MM.1S (cell line): ENCODE results near the gene PPM1F.

ENCODE experiments used
- DNase-seq: peaks from one replicate; pipeline ENCODE4 v3.0.0-alpha.2; 2015
- H2AFZ ChIP-seq: fragments of 300-600 bp; sonication (generic); 2 replicates; pipeline ENCODE4 v1.6.0; 2016; ENCODE audit warnings: antibody characterized with exemption, low read length
- H3F3A ChIP-seq: fragments of 300-600 bp; sonication (generic); 2 replicates; pipeline ENCODE4 v1.6.1; 2016; ENCODE audit warnings: mild to moderate bottlenecking, antibody characterized with exemption, low read length, moderate library complexity, mixed read lengths; ENCODE audit not compliant: insufficient read depth
- H3K27ac ChIP-seq: fragments of 300-600 bp; sonication (generic); 2 replicates; pipeline ENCODE4 v1.5.1; 2016; ENCODE audit warnings: mild to moderate bottlenecking, low read length
- H3K27me3 ChIP-seq: fragments of 300-600 bp; sonication (generic); replicated peaks from 2 replicates; pipeline ENCODE4 v1.6.0; 2016; ENCODE audit warnings: low read length; ENCODE audit not compliant: insufficient read depth
- H3K36me3 ChIP-seq: fragments of 300-600 bp; sonication (generic); replicated peaks from 2 replicates; pipeline ENCODE4 v1.6.1; 2016; ENCODE audit warnings: mild to moderate bottlenecking, low read length, mixed read lengths; ENCODE audit not compliant: insufficient read depth
- H3K4me1 ChIP-seq: fragments of 300-600 bp; sonication (generic); 2 replicates; pipeline ENCODE4 v1.6.1; 2016; ENCODE audit warnings: low read length, mixed read lengths
- H3K4me2 ChIP-seq: fragments of 300-600 bp; sonication (generic); 2 replicates; pipeline ENCODE4 v1.6.0; 2016; ENCODE audit warnings: low read depth, low read length
- H3K4me3 ChIP-seq: fragments of 300-600 bp; sonication (generic); 2 replicates; pipeline ENCODE4 v1.5.1; 2016; ENCODE audit warnings: low read length, mixed read lengths
- H3K79me2 ChIP-seq: fragments of 300-600 bp; sonication (generic); 2 replicates; pipeline ENCODE4 v1.6.1; 2016; ENCODE audit warnings: mixed run types, low read length, mixed read lengths
- H3K9ac ChIP-seq: fragments of 300-600 bp; sonication (generic); 2 replicates; pipeline ENCODE4 v1.6.1; 2016; ENCODE audit warnings: low read length, mixed read lengths
- H3K9me2 ChIP-seq: fragments of 300-600 bp; sonication (generic); replicated peaks from 2 replicates; pipeline ENCODE4 v1.6.1; 2016; ENCODE audit warnings: mild to moderate bottlenecking, low read length, mixed read lengths; ENCODE audit not compliant: insufficient read depth
- H3K9me3 ChIP-seq: fragments of 300-600 bp; sonication (generic); replicated peaks from 2 replicates; pipeline ENCODE4 v1.6.1; 2016; ENCODE audit warnings: mild to moderate bottlenecking, low read length, mixed read lengths; ENCODE audit not compliant: insufficient read depth
- H4K20me1 ChIP-seq: fragments of 300-600 bp; sonication (generic); 2 replicates; pipeline ENCODE4 v1.6.1; 2016; ENCODE audit warnings: mild to moderate bottlenecking, low read length, moderate library complexity, mixed read lengths; ENCODE audit not compliant: insufficient read depth
- CTCF ChIP-seq: fragments of 300-600 bp; sonication (generic); IDR thresholded peaks from 2 replicates; pipeline ENCODE4 v1.5.1; 2016; ENCODE audit warnings: antibody characterized with exemption, low read length, mixed read lengths
- EZH2 ChIP-seq: fragments of 300-600 bp; sonication (generic); optimal IDR thresholded peaks from 2 replicates; pipeline ENCODE3; 2017; ENCODE audit warnings: low read depth, mild to moderate bottlenecking, antibody characterized with exemption, low read length, mixed read lengths
- EZH2phosphoT487 ChIP-seq: fragments of 300-600 bp; sonication (generic); IDR thresholded peaks from 2 replicates; pipeline ENCODE4 v1.6.1; 2018; ENCODE audit warnings: antibody characterized with exemption, low read length

Gene PPM1F

GRCh38 chr22:21903283-21903682 is 49.4 kb downstream of the PPM1F start:
- Histone ChIP-seq H3K79me2 (no peaks in the 10 kb centered on the region), H3K9me2 (no peaks in the 10 kb centered on the region), H3K4me1 (no peaks in the 10 kb centered on the region), H4K20me1 (no peaks in the 10 kb centered on the region), H3K9ac (no peak overlapping the region), H3K9me3 (no peaks in the 10 kb centered on the region), H3K4me3 (no peak overlapping the region), H3K27ac (no peak overlapping the region), H2AFZ (no peak overlapping the region), H3K4me2 (no peak overlapping the region), H3F3A (no peaks in the 10 kb centered on the region), H3K36me3 (no peaks in the 10 kb centered on the region), H3K27me3 (no peaks in the 10 kb centered on the region)
- TF ChIP-seq EZH2phosphoT487 (no peak), CTCF (no peak), EZH2 (no peak)
- no peak for DNase-seq

DNA sequence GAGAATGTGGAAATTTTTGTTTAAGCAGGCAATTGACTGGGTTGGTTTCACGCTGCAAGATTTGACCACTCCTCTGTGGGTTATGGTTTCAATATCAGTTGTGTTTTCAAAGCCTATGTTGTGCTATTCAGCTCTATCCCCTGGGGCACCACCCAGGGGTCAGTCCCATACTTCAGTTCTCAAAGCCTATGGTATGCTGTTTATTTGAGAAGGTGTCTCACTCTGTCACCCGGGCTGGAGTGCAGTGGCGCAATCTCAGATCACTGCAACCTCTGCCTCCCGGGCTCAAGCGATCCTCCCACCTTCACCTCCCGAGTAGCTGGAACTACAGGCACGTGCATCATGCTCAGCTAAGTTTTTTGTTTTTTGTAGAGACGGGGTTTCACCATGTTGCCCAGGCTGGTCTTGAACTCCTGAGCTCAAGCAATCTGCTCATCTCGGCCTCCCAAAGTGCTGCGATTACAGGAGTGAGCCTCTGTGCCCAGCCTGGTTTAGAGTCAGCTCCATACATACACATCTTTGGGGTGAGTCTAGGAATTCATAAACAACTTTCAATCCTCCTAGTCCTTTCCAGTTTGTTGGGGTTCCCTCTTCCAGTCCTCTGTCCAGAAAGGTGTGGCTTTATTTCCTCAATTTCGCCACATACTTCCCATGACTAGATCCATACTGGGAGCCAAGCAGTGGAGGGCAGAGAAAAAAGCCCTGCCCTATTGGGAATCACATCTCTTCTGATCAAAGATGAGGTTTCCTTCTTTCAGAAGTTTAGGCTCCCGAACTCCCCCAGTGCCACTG is 50.2 kb downstream of the PPM1F start:
- H3K36me3 ChIP-seq, result no peaks in the 10 kb centered on the region
- H3K9me3 ChIP-seq, result no peaks in the 10 kb centered on the region
- no peak overlapping the region for H3K4me2 ChIP-seq
- H3K9ac ChIP-seq, result no peak overlapping the region
- no peaks in the 10 kb centered on the region for H3K27me3 ChIP-seq
- H4K20me1 ChIP-seq, result no peaks in the 10 kb centered on the region
- no peak overlapping the region for H3K4me3 ChIP-seq
- TF ChIP-seq EZH2phosphoT487 (no peak), EZH2 (no peak), CTCF (no peak)
- no peaks in the 10 kb centered on the region for H3K79me2 ChIP-seq
- DNase-seq, result no peak
- no peak overlapping the region for H3K27ac ChIP-seq
- H3K4me1 ChIP-seq, result no peaks in the 10 kb centered on the region
- H3K9me2 ChIP-seq, result no peaks in the 10 kb centered on the region
- no peak overlapping the region for H2AFZ ChIP-seq
- H3F3A ChIP-seq, result no peaks in the 10 kb centered on the region

DNA sequence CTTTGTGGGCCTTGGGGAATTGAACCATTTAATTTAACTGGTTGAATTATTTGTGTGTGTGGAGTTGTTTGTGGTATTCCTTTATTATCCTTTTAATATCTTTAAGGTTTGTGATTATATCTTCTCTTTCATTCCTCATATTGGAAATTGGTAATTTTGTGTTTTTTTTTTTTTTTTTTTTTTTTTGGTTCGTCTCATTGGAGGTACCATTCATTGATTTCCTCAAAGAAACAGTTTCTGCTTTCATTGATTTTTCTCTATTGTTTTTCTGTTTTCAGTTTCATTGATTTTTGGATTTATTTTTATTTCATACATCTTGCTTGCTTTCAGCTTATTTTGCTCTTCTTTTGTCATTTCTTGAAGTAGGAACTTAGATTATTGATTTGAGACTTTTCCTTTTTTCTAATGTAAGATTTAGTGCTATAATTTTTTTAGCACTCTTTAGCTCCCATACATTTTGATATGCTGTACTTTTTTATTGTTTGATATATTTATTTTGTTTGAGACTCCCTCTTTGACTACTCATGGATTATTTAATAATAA is 54.2 kb downstream of the PPM1F start:
- no peak overlapping the region for H2AFZ ChIP-seq
- H3K9ac ChIP-seq, result no peak overlapping the region
- DNase-seq, result no peak
- H3F3A ChIP-seq, result no peaks in the 10 kb centered on the region
- no peak overlapping the region for H3K27ac ChIP-seq
- H3K9me2 ChIP-seq, result no peaks in the 10 kb centered on the region
- no peaks in the 10 kb centered on the region for H3K27me3 ChIP-seq
- TF ChIP-seq EZH2 (no peak), CTCF (no peak), EZH2phosphoT487 (no peak)
- no peaks in the 10 kb centered on the region for H4K20me1 ChIP-seq
- no peaks in the 10 kb centered on the region for H3K4me1 ChIP-seq
- no peaks in the 10 kb centered on the region for H3K36me3 ChIP-seq
- no peaks in the 10 kb centered on the region for H3K79me2 ChIP-seq
- H3K4me2 ChIP-seq, result no peak overlapping the region
- no peak overlapping the region for H3K4me3 ChIP-seq
- H3K9me3 ChIP-seq, result no peaks in the 10 kb centered on the region
